Measurements from ENCODE around the gene SERPINF2. TPM values are rescaled to one million over a fixed set of nuclear protein-coding genes. Genes with fewer than 3 reads are reported as not detected.
"Not testable (repeated sequence)": the region's sequence is repeated elsewhere in the genome, so short reads cannot be mapped to it uniquely, and the experiment has no call there.

Gene SERPINF2
- under 0.01 TPM in 1 of 2 replicates, not detected in the other for total RNA-seq

- no peak for DNase-seq (ENCODE audit: low read depth in 2 of 2)
Measured at GRCh38 chr17:1742371-1743087, at the start of gene SERPINF2. Gene SERPINF2, plus strand, starts transcription at chr17:1742871. Its CDS starts 2,125 bp downstream, at chr17:1744996.

GRCh38 chr17:1693339-1693738 is 49.3 kb upstream of the SERPINF2 start:
- no peak for DNase-seq (ENCODE audit: low read depth in 2 of 2)

GRCh38 chr17:1695365-1695764 is 47.3 kb upstream of the SERPINF2 start:
- no peak for DNase-seq (ENCODE audit: low read depth in 2 of 2)

- no peak for DNase-seq (ENCODE audit: low read depth in 2 of 2)
Measured at GRCh38 chr17:1697681-1698080, 45.0 kb upstream of the SERPINF2 start.

- not testable (repeated sequence) for DNase-seq (ENCODE audit: low read depth in 2 of 2)
Measured at GRCh38 chr17:1699891-1700290, 42.8 kb upstream of the SERPINF2 start.

- DNase-seq (ENCODE audit: low read depth in 2 of 2) = no peak
Measured at GRCh38 chr17:1703063-1703462, 39.6 kb upstream of the SERPINF2 start.

GRCh38 chr17:1705004-1705403 is 37.7 kb upstream of the SERPINF2 start:
- DNase-seq (ENCODE audit: low read depth in 2 of 2) = no peak

- no peak for DNase-seq (ENCODE audit: low read depth in 2 of 2)
Measured at GRCh38 chr17:1707107-1707506, 35.6 kb upstream of the SERPINF2 start.

- DNase-seq (ENCODE audit: low read depth in 2 of 2) = not testable (repeated sequence)
Measured at GRCh38 chr17:1708791-1709346, 33.8 kb upstream of the SERPINF2 start.

GRCh38 chr17:1709403-1709951 is 33.2 kb upstream of the SERPINF2 start:
- no peak for DNase-seq (ENCODE audit: low read depth in 2 of 2)

GRCh38 chr17:1709971-1710806 is 32.5 kb upstream of the SERPINF2 start, which contains the start of gene TLCD2:
Gene TLCD2, minus strand, starts transcription at chr17:1710377. Its CDS starts 135 bp downstream, at chr17:1710242.
- DNase-seq (ENCODE audit: low read depth in 2 of 2) = peak in 1 of 2 donors; percentile 72

GRCh38 chr17:1710807-1711553 is 31.7 kb upstream of the SERPINF2 start:
- DNase-seq (ENCODE audit: low read depth in 2 of 2) = no peak

- DNase-seq (ENCODE audit: low read depth in 2 of 2) = no peak
Measured at GRCh38 chr17:1711804-1712203, 30.9 kb upstream of the SERPINF2 start.

- no peak for DNase-seq (ENCODE audit: low read depth in 2 of 2)
Measured at GRCh38 chr17:1712271-1712670, 30.4 kb upstream of the SERPINF2 start.

- DNase-seq (ENCODE audit: low read depth in 2 of 2) = no peak
Measured at GRCh38 chr17:1713160-1713877, 29.4 kb upstream of the SERPINF2 start.

- peak; percentile 35 to 62 for DNase-seq (ENCODE audit: low read depth in 2 of 2)
Measured at GRCh38 chr17:1713878-1714426, 28.7 kb upstream of the SERPINF2 start.

- peak; percentile 89 to 97 for DNase-seq (ENCODE audit: low read depth in 2 of 2)
Measured at GRCh38 chr17:1714427-1714979, 28.2 kb upstream of the SERPINF2 start.

GRCh38 chr17:1714980-1715802 is 27.5 kb upstream of the SERPINF2 start:
- peak; percentile 69 to 90 for DNase-seq (ENCODE audit: low read depth in 2 of 2)

- DNase-seq (ENCODE audit: low read depth in 2 of 2) = no peak
Measured at GRCh38 chr17:1715803-1716075, 26.9 kb upstream of the SERPINF2 start.
